ENCODE measurements around the gene CREBL2.

CREBL2 gene

GRCh38 chr12:12661086-12661856, 49.6 kb downstream of the CREBL2 start:
- peak overlapping the region; percentile 60 for H3K4me2 ChIP-seq (ENCODE audit: low read length)
- peaks cover 26% of the 10 kb centered on the region for H3K4me1 ChIP-seq (ENCODE audit: control insufficient read depth, insufficient read depth, low read length)
- no peaks in the 10 kb centered on the region for H3K9me3 ChIP-seq (replicated peaks; ENCODE audit: low read length)
- no peaks in the 10 kb centered on the region for H3K27me3 ChIP-seq (ENCODE audit: control insufficient read depth, insufficient read depth, low read length)
- no peak overlapping the region for H3K9ac ChIP-seq (ENCODE audit: low read depth, low read length)
- H3K36me3 ChIP-seq (ENCODE audit: insufficient read depth, low read length), result no peaks in the 10 kb centered on the region
- H3K4me3 ChIP-seq (ENCODE audit: low read length), result no peak overlapping the region

GRCh38 chr12:12663644-12664294, 52.1 kb downstream of the CREBL2 start:
- Histone ChIP-seq H3K9me3 (replicated peaks; ENCODE audit: low read length) (no peaks in the 10 kb centered on the region), H3K4me3 (ENCODE audit: low read length) (no peak overlapping the region), H3K4me2 (ENCODE audit: low read length) (no peak overlapping the region), H3K4me1 (ENCODE audit: control insufficient read depth, insufficient read depth, low read length) (peaks cover 26% of the 10 kb centered on the region), H3K9ac (ENCODE audit: low read depth, low read length) (no peak overlapping the region), H3K36me3 (ENCODE audit: insufficient read depth, low read length) (no peaks in the 10 kb centered on the region), H3K27me3 (ENCODE audit: control insufficient read depth, insufficient read depth, low read length) (no peaks in the 10 kb centered on the region)

- Histone ChIP-seq H3K27me3 (ENCODE audit: control insufficient read depth, insufficient read depth, low read length) (no peaks in the 10 kb centered on the region), H3K9me3 (replicated peaks; ENCODE audit: low read length) (no peaks in the 10 kb centered on the region), H3K36me3 (ENCODE audit: insufficient read depth, low read length) (no peaks in the 10 kb centered on the region), H3K4me3 (ENCODE audit: low read length) (no peak overlapping the region), H3K9ac (ENCODE audit: low read depth, low read length) (no peak overlapping the region), H3K4me2 (ENCODE audit: low read length) (no peak overlapping the region), H3K4me1 (ENCODE audit: control insufficient read depth, insufficient read depth, low read length) (peaks cover 25% of the 10 kb centered on the region)
These were observed 53.5 kb downstream of the CREBL2 start for GRCh38 chr12:12665194-12665593.

GRCh38 chr12:12668005-12668404, 56.3 kb downstream of the CREBL2 start:
- peaks cover 17% of the 10 kb centered on the region for H3K4me1 ChIP-seq (ENCODE audit: control insufficient read depth, insufficient read depth, low read length)
- H3K9ac ChIP-seq (ENCODE audit: low read depth, low read length), result no peak overlapping the region
- no peaks in the 10 kb centered on the region for H3K27me3 ChIP-seq (ENCODE audit: control insufficient read depth, insufficient read depth, low read length)
- H3K4me2 ChIP-seq (ENCODE audit: low read length), result no peak overlapping the region
- no peak overlapping the region for H3K4me3 ChIP-seq (ENCODE audit: low read length)
- no peaks in the 10 kb centered on the region for H3K36me3 ChIP-seq (ENCODE audit: insufficient read depth, low read length)
- no peaks in the 10 kb centered on the region for H3K9me3 ChIP-seq (replicated peaks; ENCODE audit: low read length)

GRCh38 chr12:12669020-12669419, 57.3 kb downstream of the CREBL2 start:
- peaks cover 23% of the 10 kb centered on the region for H3K4me1 ChIP-seq (ENCODE audit: control insufficient read depth, insufficient read depth, low read length)
- H3K4me2 ChIP-seq (ENCODE audit: low read length), result no peak overlapping the region
- H3K36me3 ChIP-seq (ENCODE audit: insufficient read depth, low read length), result no peaks in the 10 kb centered on the region
- H3K9me3 ChIP-seq (replicated peaks; ENCODE audit: low read length), result no peaks in the 10 kb centered on the region
- no peak overlapping the region for H3K4me3 ChIP-seq (ENCODE audit: low read length)
- no peaks in the 10 kb centered on the region for H3K27me3 ChIP-seq (ENCODE audit: control insufficient read depth, insufficient read depth, low read length)
- no peak overlapping the region for H3K9ac ChIP-seq (ENCODE audit: low read depth, low read length)

GRCh38 chr12:12671850-12672660, 60.4 kb downstream of the CREBL2 start:
- H3K27me3 ChIP-seq (ENCODE audit: control insufficient read depth, insufficient read depth, low read length), result no peaks in the 10 kb centered on the region
- peak overlapping the region; percentile 45 for H3K4me2 ChIP-seq (ENCODE audit: low read length)
- no peak overlapping the region for H3K9ac ChIP-seq (ENCODE audit: low read depth, low read length)
- peaks cover 23% of the 10 kb centered on the region for H3K4me1 ChIP-seq (ENCODE audit: control insufficient read depth, insufficient read depth, low read length)
- H3K36me3 ChIP-seq (ENCODE audit: insufficient read depth, low read length), result no peaks in the 10 kb centered on the region
- H3K9me3 ChIP-seq (replicated peaks; ENCODE audit: low read length), result no peaks in the 10 kb centered on the region
- peak overlapping the region; percentile 39 for H3K4me3 ChIP-seq (ENCODE audit: low read length)

- no peak overlapping the region for H3K9ac ChIP-seq (ENCODE audit: low read depth, low read length)
- no peaks in the 10 kb centered on the region for H3K36me3 ChIP-seq (ENCODE audit: insufficient read depth, low read length)
- H3K4me1 ChIP-seq (ENCODE audit: control insufficient read depth, insufficient read depth, low read length), result peaks cover 23% of the 10 kb centered on the region
- H3K4me3 ChIP-seq (ENCODE audit: low read length), result no peak overlapping the region
- H3K9me3 ChIP-seq (replicated peaks; ENCODE audit: low read length), result no peaks in the 10 kb centered on the region
- no peaks in the 10 kb centered on the region for H3K27me3 ChIP-seq (ENCODE audit: control insufficient read depth, insufficient read depth, low read length)
- H3K4me2 ChIP-seq (ENCODE audit: low read length), result no peak overlapping the region
These were observed 61.6 kb downstream of the CREBL2 start for GRCh38 chr12:12673296-12673695.

GRCh38 chr12:12676605-12677004, 64.9 kb downstream of the CREBL2 start:
- peaks cover 3% of the 10 kb centered on the region for H3K27me3 ChIP-seq (ENCODE audit: control insufficient read depth, insufficient read depth, low read length)

GRCh38 chr12:12681061-12681765, 69.5 kb downstream of the CREBL2 start:
- no peak overlapping the region for H3K4me2 ChIP-seq (ENCODE audit: low read length)

More at GRCh38 chr12:12676605-12677004, 64.9 kb downstream of the CREBL2 start:
- H3K9me3 ChIP-seq (replicated peaks; ENCODE audit: low read length), result no peaks in the 10 kb centered on the region
- peaks cover 18% of the 10 kb centered on the region for H3K4me1 ChIP-seq (ENCODE audit: control insufficient read depth, insufficient read depth, low read length)
- H3K4me3 ChIP-seq (ENCODE audit: low read length), result no peak overlapping the region
- H3K36me3 ChIP-seq (ENCODE audit: insufficient read depth, low read length), result no peaks in the 10 kb centered on the region
- no peak overlapping the region for H3K4me2 ChIP-seq (ENCODE audit: low read length)
- no peak overlapping the region for H3K9ac ChIP-seq (ENCODE audit: low read depth, low read length)

GRCh38 chr12:12682284-12682683, 70.6 kb downstream of the CREBL2 start:
- no peak overlapping the region for H3K4me2 ChIP-seq (ENCODE audit: low read length)
- no peak overlapping the region for H3K9ac ChIP-seq (ENCODE audit: low read depth, low read length)
- no peaks in the 10 kb centered on the region for H3K36me3 ChIP-seq (ENCODE audit: insufficient read depth, low read length)
- H3K4me1 ChIP-seq (ENCODE audit: control insufficient read depth, insufficient read depth, low read length), result peaks cover 5% of the 10 kb centered on the region
- peaks cover 11% of the 10 kb centered on the region for H3K27me3 ChIP-seq (ENCODE audit: control insufficient read depth, insufficient read depth, low read length)
- no peaks in the 10 kb centered on the region for H3K9me3 ChIP-seq (replicated peaks; ENCODE audit: low read length)
- H3K4me3 ChIP-seq (ENCODE audit: low read length), result no peak overlapping the region

More at GRCh38 chr12:12681061-12681765, 69.5 kb downstream of the CREBL2 start:
- peaks cover 5% of the 10 kb centered on the region for H3K4me1 ChIP-seq (ENCODE audit: control insufficient read depth, insufficient read depth, low read length)
- H3K9ac ChIP-seq (ENCODE audit: low read depth, low read length), result no peak overlapping the region
- no peak overlapping the region for H3K4me3 ChIP-seq (ENCODE audit: low read length)
- peaks cover 11% of the 10 kb centered on the region for H3K27me3 ChIP-seq (ENCODE audit: control insufficient read depth, insufficient read depth, low read length)
- H3K36me3 ChIP-seq (ENCODE audit: insufficient read depth, low read length), result no peaks in the 10 kb centered on the region
- H3K9me3 ChIP-seq (replicated peaks; ENCODE audit: low read length), result no peaks in the 10 kb centered on the region

- no peaks in the 10 kb centered on the region for H3K36me3 ChIP-seq (ENCODE audit: insufficient read depth, low read length)
- H3K4me2 ChIP-seq (ENCODE audit: low read length), result no peak overlapping the region
- H3K9me3 ChIP-seq (replicated peaks; ENCODE audit: low read length), result no peaks in the 10 kb centered on the region
These were observed 71.5 kb downstream of the CREBL2 start for GRCh38 chr12:12683136-12683697.

More at GRCh38 chr12:12683136-12683697, 71.5 kb downstream of the CREBL2 start:
- peaks cover 5% of the 10 kb centered on the region for H3K4me1 ChIP-seq (ENCODE audit: control insufficient read depth, insufficient read depth, low read length)
- H3K4me3 ChIP-seq (ENCODE audit: low read length), result no peak overlapping the region
- no peak overlapping the region for H3K9ac ChIP-seq (ENCODE audit: low read depth, low read length)
- H3K27me3 ChIP-seq (ENCODE audit: control insufficient read depth, insufficient read depth, low read length), result peaks cover 11% of the 10 kb centered on the region

Measured in skeletal muscle satellite cell (primary cell).